Spleen (tissue), 11 donors: ENCODE measurements around the gene CPXM2. TPM values are rescaled to one million over a fixed set of nuclear protein-coding genes. Genes with fewer than 3 reads are reported as not detected.

ENCODE experiments used
- DNase-seq: peaks from one replicate; pipeline ENCODE4 v3.0.0-alpha.2; 2020
- H3K27ac ChIP-seq, 8 donors: fragments of 200-600 bp; sonication (generic) in 7 of 8; 1 replicate in 4 of 8; 2 replicates in 4 of 8; pipeline versions ENCODE4 v1.5.0 to v1.8.0; 2016 to 2021; ENCODE audit warnings: inconsistent platforms in 4 of 8, mild to moderate bottlenecking in 4 of 8, moderate library complexity in 1 of 8
- H3K27me3 ChIP-seq, 7 donors: fragments of 200-600 bp; sonication (generic) in 6 of 7; replicated peaks in 1 of 7; 1 replicate in 4 of 7; 2 replicates in 3 of 7; pipeline versions ENCODE4 v1.5.0 to v1.8.0; 2016 to 2021; ENCODE audit warnings: inconsistent platforms in 3 of 7, mild to moderate bottlenecking in 1 of 7
- H3K36me3 ChIP-seq, 6 donors: fragments of 200-600 bp; sonication (generic) in 5 of 6; 1 replicate in 4 of 6; 2 replicates in 2 of 6; pipeline versions ENCODE4 v1.5.0 to v1.8.0; 2016 to 2021; ENCODE audit warnings: inconsistent platforms in 2 of 6
- H3K4me1 ChIP-seq, 6 donors: fragments of 200-600 bp; sonication (generic) in 5 of 6; 1 replicate in 3 of 6; 2 replicates in 3 of 6; pipeline versions ENCODE4 v1.5.0 to v1.8.0; 2016 to 2021; ENCODE audit warnings: inconsistent platforms in 3 of 6
- H3K4me3 ChIP-seq, 8 donors: fragments of 200-600 bp; sonication (generic) in 7 of 8; 1 replicate in 4 of 8; 2 replicates in 4 of 8; pipeline versions ENCODE4 v1.5.0 to v1.8.0; 2016 to 2021; ENCODE audit warnings: inconsistent platforms in 4 of 8, mild to moderate bottlenecking in 4 of 8, moderate library complexity in 2 of 8
- H3K9me3 ChIP-seq, 8 donors: fragments of 200-600 bp; sonication (generic) in 7 of 8; 1 replicate in 4 of 8; 2 replicates in 4 of 8; pipeline versions ENCODE4 v1.5.0 to v1.8.0; 2016 to 2021; ENCODE audit warnings: inconsistent platforms in 4 of 8
- CTCF ChIP-seq, 11 experiments: fragments of 200-600 bp in 7 of 11; fragments of 450-650 bp in 4 of 11; sonication (generic) in 4 of 11; IDR thresholded peaks in 8 of 11; conservative IDR thresholded peaks in 3 of 11; 1 replicate in 7 of 11; 2 replicates in 4 of 11; pipeline versions ENCODE4 v1.4.0 to v1.8.0; 2016 to 2021; ENCODE audit warnings: antibody characterized with exemption in 11 of 11, inconsistent platforms in 4 of 11, mild to moderate bottlenecking in 1 of 11
- POLR2A ChIP-seq, 3 donors: fragments of 450-650 bp; IDR thresholded peaks; one replicate each; pipeline ENCODE4 v1.5.1; 2017; ENCODE audit warnings: antibody characterized with exemption in 3 of 3, mild to moderate bottlenecking in 1 of 3
- POLR2AphosphoS5 ChIP-seq, 3 donors: sonication (generic); formaldehyde crosslinking; IDR thresholded peaks; one replicate each; pipeline ENCODE4 v1.5.1; 2017; ENCODE audit warnings: antibody characterized with exemption in 3 of 3
- WGBS, 5 donors: extraction: QIAGEN DNeasy Blood & Tissue Kit in 3 of 5; methylation state at CpG; one replicate each; pipeline versions ENCODE4 v1.1.5 to v1.1.7; 2013 to 2018; 5-methylcytosine and 5-hydroxymethylcytosine counted together
- intact Hi-C: fragments of 100-400 bp; cut with DNase I; formaldehyde crosslinking; loops from one replicate; pipeline ENCODE4 v1.15.0; 2023; ENCODE audit warnings: low total_unique reads
- polyA plus RNA-seq, 3 donors: library from polyadenylated mRNA; stranded (reverse); fragments of 200-250 nt; gene quantifications; one replicate each; pipeline ENCODE4 v1.2.1, GENCODE V29; 2013
- total RNA-seq, 7 donors: library from RNA; depleted of rRNA in 3 of 7; stranded (reverse); fragments of >200 nt in 3 of 7; fragmentation: NEBNext Ultra II Directional in 4 of 7; extraction: Animal tissue kit (Norgen Biotek cat#: 25700) in 4 of 7; gene quantifications; one replicate each; pipeline versions ENCODE4 v1.1.0 to v1.2.1, GENCODE V29; 2016 to 2021
- donor health status: healthy with polysubstance abuse.
- donor health status: DM: no; HTN: no; CAD: no; lungs with moderate emphysema.
- donor health status: DM: no; HTN: no; CAD: no.
- donor health status: Bipolar disorder and iron deficiency.
- donor health status: healthy.
- donor health status: DM: no; HTN: no; CAD: no.
- donor health status: DM: yes; HTN: yes; CAD: no.

The CPXM2 gene
- total and polyA plus RNA-seq, 10 donors, result 3.7 to 38.2 (median 21.7) TPM

GRCh38 chr10:123786306-123786705 lies 105.3 kb downstream of the CPXM2 start:
- Histone ChIP-seq H3K36me3 (peaks cover 0 to 4% (median 0%) of the 10 kb centered on the region in 6 donors), H3K4me1 (no peaks in the 10 kb centered on the region), H3K9me3 (peaks cover 0 to 14% (median 5%) of the 10 kb centered on the region in 8 donors), H3K4me3 (no peak overlapping the region), H3K27me3 (peaks cover 0 to 30% (median 0%) of the 10 kb centered on the region in 7 donors), H3K27ac (no peak overlapping the region)
- TF ChIP-seq POLR2AphosphoS5 (IDR thresholded peaks at IDR 0.05) (no peak), CTCF (IDR thresholded peaks at IDR 0.05 in 8 of 11, conservative IDR thresholded peaks at IDR 0.05 in 3 of 11) (no peak), POLR2A (IDR thresholded peaks at IDR 0.05) (no peak)
- no peak for DNase-seq
- intact Hi-C loops, result no loop called here
- WGBS, 5 donors, result 85 to 92% (median 88%) methylated on average over 7 of the region's 7 CpGs

- no peak overlapping the region for H3K27ac ChIP-seq
- DNase-seq, result no peak
- peaks cover 0 to 7% (median 3%) of the 10 kb centered on the region in 8 donors for H3K9me3 ChIP-seq
- H3K4me3 ChIP-seq, result no peak overlapping the region
- H3K27me3 ChIP-seq, result peaks cover 0 to 43% (median 0%) of the 10 kb centered on the region in 7 donors
- TF ChIP-seq POLR2AphosphoS5 (IDR thresholded peaks at IDR 0.05) (no peak), CTCF (IDR thresholded peaks at IDR 0.05 in 8 of 11, conservative IDR thresholded peaks at IDR 0.05 in 3 of 11) (no peak), POLR2A (IDR thresholded peaks at IDR 0.05) (no peak)
- intact Hi-C loops, result no loop called here
- H3K4me1 ChIP-seq, result no peaks in the 10 kb centered on the region
- no peaks in the 10 kb centered on the region for H3K36me3 ChIP-seq
- WGBS, 5 donors, result 32 to 53% (median 43%) methylated on average over 7 of the region's 7 CpGs
Measured at GRCh38 chr10:123784646-123785045, 107.0 kb downstream of the CPXM2 start.

- H3K27ac ChIP-seq, result no peak overlapping the region
- WGBS, 5 donors, result 83 to 100% (median 88%) methylated on average over 3 of the region's 3 CpGs
- intact Hi-C loops, result no loop called here
Measured at GRCh38 chr10:123784216-123784615, 107.4 kb downstream of the CPXM2 start.

GRCh38 chr10:123783296-123783695 lies 108.3 kb downstream of the CPXM2 start:
- H3K36me3 ChIP-seq, result no peaks in the 10 kb centered on the region
- no peak for DNase-seq
- no peak overlapping the region for H3K27ac ChIP-seq
- no peaks in the 10 kb centered on the region for H3K4me1 ChIP-seq
- intact Hi-C loops, result no loop called here
- no peaks in the 10 kb centered on the region for H3K9me3 ChIP-seq
- peaks cover 0 to 53% (median 0%) of the 10 kb centered on the region in 7 donors for H3K27me3 ChIP-seq
- WGBS, 5 donors, result 49 to 71% (median 62%) methylated on average over 3 of the region's 3 CpGs
- no peak for TF ChIP-seq POLR2AphosphoS5 (IDR thresholded peaks at IDR 0.05)
- TF ChIP-seq CTCF (IDR thresholded peaks at IDR 0.05 in 8 of 11, conservative IDR thresholded peaks at IDR 0.05 in 3 of 11), result no peak
- no peak for TF ChIP-seq POLR2A (IDR thresholded peaks at IDR 0.05)
- no peak overlapping the region for H3K4me3 ChIP-seq

More at GRCh38 chr10:123784216-123784615, 107.4 kb downstream of the CPXM2 start:
- peaks cover 0 to 45% (median 0%) of the 10 kb centered on the region in 7 donors for H3K27me3 ChIP-seq
- H3K9me3 ChIP-seq, result peaks cover 0 to 4% (median 1%) of the 10 kb centered on the region in 8 donors
- no peaks in the 10 kb centered on the region for H3K36me3 ChIP-seq
- H3K4me1 ChIP-seq, result no peaks in the 10 kb centered on the region
- H3K4me3 ChIP-seq, result no peak overlapping the region
- no peak for DNase-seq
- TF ChIP-seq POLR2A (IDR thresholded peaks at IDR 0.05), result no peak
- TF ChIP-seq CTCF (IDR thresholded peaks at IDR 0.05 in 8 of 11, conservative IDR thresholded peaks at IDR 0.05 in 3 of 11), result no peak
- TF ChIP-seq POLR2AphosphoS5 (IDR thresholded peaks at IDR 0.05), result no peak
